HepG2 (cell line): ENCODE measurements around the gene ANKRD52. TPM values are rescaled to one million over a fixed set of nuclear protein-coding genes. Genes with fewer than 3 reads are reported as not detected.

Source experiments
- HOXA3 ChIP-seq: sonication (generic); formaldehyde crosslinking; IDR thresholded peaks from 2 replicates; pipeline ENCODE4 v1.5.0; 2020; ENCODE audit warnings: missing genetic modification reagents
- KLF12 ChIP-seq: sonication (generic); formaldehyde crosslinking; IDR thresholded peaks from 2 replicates; pipeline ENCODE4 v1.4.0; 2020; ENCODE audit warnings: missing genetic modification reagents, borderline replicate concordance
- MED13 ChIP-seq: sonication (generic); formaldehyde crosslinking; IDR thresholded peaks from 2 replicates; pipeline ENCODE4 v1.5.0; 2020; ENCODE audit warnings: missing genetic modification reagents
- NCOR1 ChIP-seq: fragments of 200-600 bp; sonication (generic); IDR thresholded peaks from 2 replicates; pipeline ENCODE4 v1.7.0; 2017; ENCODE audit warnings: antibody characterized with exemption, low read length, borderline replicate concordance
- NONO ChIP-seq, 2 experiments: fragments of 450-650 bp in 1 of 2; sonication (generic) in 1 of 2; formaldehyde crosslinking in 1 of 2; IDR thresholded peaks in 1 of 2; conservative IDR thresholded peaks in 1 of 2; 2 replicates each; pipeline versions ENCODE4 v1.6.1 to v1.8.0; 2017 to 2022; ENCODE audit warnings: mild to moderate bottlenecking in 1 of 2, missing genetic modification reagents in 1 of 2, moderate library complexity in 1 of 2
- PITX1 ChIP-seq: sonication (generic); formaldehyde crosslinking; IDR thresholded peaks from 2 replicates; pipeline ENCODE4 v1.5.1; 2020; ENCODE audit warnings: mild to moderate bottlenecking, missing genetic modification reagents
- PPARG ChIP-seq: conservative IDR thresholded peaks from 2 replicates; pipeline ENCODE4 v1.6.1; 2016; ENCODE audit warnings: missing biosample characterization, missing genetic modification reagents
- SIX1 ChIP-seq: sonication (generic); formaldehyde crosslinking; IDR thresholded peaks from 2 replicates; pipeline ENCODE4 v1.4.0; 2020; ENCODE audit warnings: missing genetic modification reagents, borderline replicate concordance
- SOX6 ChIP-seq, 2 experiments: fragments of 450-650 bp in 1 of 2; sonication (generic) in 1 of 2; formaldehyde crosslinking in 1 of 2; IDR thresholded peaks; 2 replicates each; pipeline versions ENCODE4 v1.4.0 to v1.6.1; 2017 to 2020; ENCODE audit warnings: antibody characterized with exemption in 1 of 2, mild to moderate bottlenecking in 1 of 2, missing genetic modification reagents in 1 of 2
- XBP1 ChIP-seq: sonication (generic); formaldehyde crosslinking; IDR thresholded peaks from 2 replicates; pipeline ENCODE4 v1.5.0; 2020; ENCODE audit warnings: missing genetic modification reagents
- ZBTB20 ChIP-seq: sonication (generic); formaldehyde crosslinking; IDR thresholded peaks from 2 replicates; pipeline ENCODE4 v1.8.1; 2023; ENCODE audit warnings: missing genetic modification reagents, low read depth, mild to moderate bottlenecking, borderline replicate concordance
- ZNF101 ChIP-seq: sonication (generic); formaldehyde crosslinking; IDR thresholded peaks from 2 replicates; pipeline ENCODE4 v1.4.0; 2020; ENCODE audit warnings: mild to moderate bottlenecking, low read depth, missing genetic modification reagents, borderline replicate concordance
- ZNF160 ChIP-seq: sonication (generic); formaldehyde crosslinking; IDR thresholded peaks from 2 replicates; pipeline ENCODE4 v1.8.0; 2022; ENCODE audit warnings: mild to moderate bottlenecking, inconsistent platforms, missing genetic modification reagents
- ZNF792 ChIP-seq: IDR thresholded peaks from 2 replicates; pipeline ENCODE4 v1.6.1; 2016
- polyA plus RNA-seq, 8 experiments: library from polyadenylated mRNA; depleted of rRNA in 3 of 8; stranded (reverse) in 7 of 8; unstranded in 1 of 8; fragments of >200 nt; fragmentation: Illumina TruSeq in 4 of 8; extraction: Trizol in 4 of 8; gene quantifications; 2 replicates each; pipeline versions ENCODE4 v1.2.1 to v1.2.3, GENCODE V29; 2011 to 2016; ENCODE audit warnings: low read depth in 4 of 8, missing spikeins in 1 of 8, mixed read lengths in 1 of 8; ENCODE audit not compliant: insufficient read depth in 1 of 8
- total RNA-seq, 5 experiments: library from RNA; depleted of rRNA; stranded (reverse); fragments of >200 nt; fragmentation: Illumina TruSeq; extraction: Trizol; gene quantifications; 2 replicates each; pipeline ENCODE4 v1.2.3, GENCODE V29; 2016; ENCODE audit warnings: low read depth in 1 of 5
- TF ChIP-seq, protein P1 (sequence below): sonication (generic); IDR thresholded peaks from 2 replicates; pipeline ENCODE4 v1.6.1; 2016; ENCODE audit warnings: low read depth, borderline replicate concordance
- TF ChIP-seq, protein P2 (sequence below), 2 experiments: fragments of 450-650 bp in 1 of 2; sonication (generic) in 1 of 2; formaldehyde crosslinking in 1 of 2; IDR thresholded peaks; 2 replicates each; pipeline versions ENCODE4 v1.6.1 to v1.8.0; 2016 to 2022; ENCODE audit warnings: antibody characterized with exemption in 1 of 2, mild to moderate bottlenecking in 1 of 2, missing genetic modification reagents in 1 of 2
- TF ChIP-seq, protein P3 (sequence below): sonication (generic); formaldehyde crosslinking; IDR thresholded peaks from 2 replicates; pipeline ENCODE4 v1.4.0; 2020; ENCODE audit warnings: missing genetic modification reagents

ANKRD52 gene
- total and polyA plus RNA-seq, 2 of the 13 experiments (the other 11 are each of a cell fraction or from before 2014, with no cell fraction given): 7.8 to 9.2 TPM

DNA sequence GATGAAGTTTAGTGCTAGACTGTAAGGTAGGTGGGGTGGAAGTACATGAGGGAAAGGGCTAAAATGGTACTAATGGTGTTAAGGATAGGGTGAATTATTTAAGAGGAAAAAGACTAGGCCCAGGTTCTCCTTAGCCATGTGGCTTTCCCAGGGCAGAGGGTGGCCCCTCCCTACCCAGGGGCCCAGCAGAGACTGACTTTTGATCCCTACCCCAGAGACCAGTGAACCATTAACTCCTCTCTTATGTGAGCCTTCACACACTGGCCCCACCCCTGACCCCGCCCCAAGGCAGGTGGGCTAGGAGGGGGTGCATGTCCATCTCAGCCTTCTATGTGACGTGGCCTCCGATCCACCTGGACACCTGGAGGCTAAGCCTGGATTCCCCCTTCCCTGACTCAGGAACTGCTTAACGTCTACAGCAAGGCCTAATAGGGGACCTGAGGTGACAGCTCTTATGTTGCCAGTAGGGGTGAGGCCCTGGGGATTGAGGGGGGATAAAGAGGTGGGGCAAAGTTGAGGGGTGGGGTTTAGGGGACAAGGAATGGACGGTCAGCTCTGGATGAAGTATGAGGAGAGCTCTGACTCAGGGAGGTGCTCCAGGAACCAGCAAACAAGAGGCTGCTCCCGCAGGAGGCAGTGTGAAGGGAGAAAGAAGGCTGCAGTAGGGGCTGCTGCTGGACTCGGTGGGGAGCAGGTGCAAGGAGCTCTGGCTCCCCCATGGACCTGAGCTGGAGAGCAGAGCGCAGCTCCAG is 27.6 kb downstream of the ANKRD52 start (continued):
- TF ChIP-seq NONO (IDR thresholded peaks at IDR 0.05): no peak
- TF ChIP-seq NONO (CRISPR knock-in tag; conservative IDR thresholded peaks at IDR 0.05): 0 out of 2 replicates have a peak, but pooled peaks have one; percentile 32
- 0 out of 2 replicates have a peak, but pooled peaks have one; percentile 45 for TF ChIP-seq PITX1 (CRISPR knock-in tag)
- peak; percentile 88 for TF ChIP-seq PPARG (CRISPR knock-in tag)
- TF ChIP-seq, protein P1, sequence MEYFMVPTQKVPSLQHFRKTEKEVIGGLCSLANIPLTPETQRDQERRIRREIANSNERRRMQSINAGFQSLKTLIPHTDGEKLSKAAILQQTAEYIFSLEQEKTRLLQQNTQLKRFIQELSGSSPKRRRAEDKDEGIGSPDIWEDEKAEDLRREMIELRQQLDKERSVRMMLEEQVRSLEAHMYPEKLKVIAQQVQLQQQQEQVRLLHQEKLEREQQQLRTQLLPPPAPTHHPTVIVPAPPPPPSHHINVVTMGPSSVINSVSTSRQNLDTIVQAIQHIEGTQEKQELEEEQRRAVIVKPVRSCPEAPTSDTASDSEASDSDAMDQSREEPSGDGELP: peak; percentile 64; the same call in 1 of the 2 replicates
- TF ChIP-seq HOXA3: peak; percentile 71; the same call in 1 of the 2 replicates
- TF ChIP-seq ZNF101 (CRISPR knock-in tag): peak; percentile 54; the same call in 1 of the 2 replicates
- no peak for TF ChIP-seq ZBTB20
- no peak for TF ChIP-seq MED13 (CRISPR knock-in tag)
- TF ChIP-seq, protein P2, sequence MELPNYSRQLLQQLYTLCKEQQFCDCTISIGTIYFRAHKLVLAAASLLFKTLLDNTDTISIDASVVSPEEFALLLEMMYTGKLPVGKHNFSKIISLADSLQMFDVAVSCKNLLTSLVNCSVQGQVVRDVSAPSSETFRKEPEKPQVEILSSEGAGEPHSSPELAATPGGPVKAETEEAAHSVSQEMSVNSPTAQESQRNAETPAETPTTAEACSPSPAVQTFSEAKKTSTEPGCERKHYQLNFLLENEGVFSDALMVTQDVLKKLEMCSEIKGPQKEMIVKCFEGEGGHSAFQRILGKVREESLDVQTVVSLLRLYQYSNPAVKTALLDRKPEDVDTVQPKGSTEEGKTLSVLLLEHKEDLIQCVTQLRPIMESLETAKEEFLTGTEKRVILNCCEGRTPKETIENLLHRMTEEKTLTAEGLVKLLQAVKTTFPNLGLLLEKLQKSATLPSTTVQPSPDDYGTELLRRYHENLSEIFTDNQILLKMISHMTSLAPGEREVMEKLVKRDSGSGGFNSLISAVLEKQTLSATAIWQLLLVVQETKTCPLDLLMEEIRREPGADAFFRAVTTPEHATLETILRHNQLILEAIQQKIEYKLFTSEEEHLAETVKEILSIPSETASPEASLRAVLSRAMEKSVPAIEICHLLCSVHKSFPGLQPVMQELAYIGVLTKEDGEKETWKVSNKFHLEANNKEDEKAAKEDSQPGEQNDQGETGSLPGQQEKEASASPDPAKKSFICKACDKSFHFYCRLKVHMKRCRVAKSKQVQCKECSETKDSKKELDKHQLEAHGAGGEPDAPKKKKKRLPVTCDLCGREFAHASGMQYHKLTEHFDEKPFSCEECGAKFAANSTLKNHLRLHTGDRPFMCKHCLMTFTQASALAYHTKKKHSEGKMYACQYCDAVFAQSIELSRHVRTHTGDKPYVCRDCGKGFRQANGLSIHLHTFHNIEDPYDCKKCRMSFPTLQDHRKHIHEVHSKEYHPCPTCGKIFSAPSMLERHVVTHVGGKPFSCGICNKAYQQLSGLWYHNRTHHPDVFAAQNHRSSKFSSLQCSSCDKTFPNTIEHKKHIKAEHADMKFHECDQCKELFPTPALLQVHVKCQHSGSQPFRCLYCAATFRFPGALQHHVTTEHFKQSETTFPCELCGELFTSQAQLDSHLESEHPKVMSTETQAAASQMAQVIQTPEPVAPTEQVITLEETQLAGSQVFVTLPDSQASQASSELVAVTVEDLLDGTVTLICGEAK (IDR thresholded peaks at IDR 0.05): no peak
- TF ChIP-seq, protein P2 (CRISPR knock-in tag; IDR thresholded peaks at IDR 0.05): no peak; the same call in 1 of the 2 replicates
- no peak for TF ChIP-seq SOX6 (IDR thresholded peaks at IDR 0.05)
- 0 out of 2 replicates have a peak, but pooled peaks have one; percentile 10 for TF ChIP-seq SOX6 (CRISPR knock-in tag; IDR thresholded peaks at IDR 0.05)
- peak; percentile 66 for TF ChIP-seq NCOR1
- TF ChIP-seq SIX1 (CRISPR knock-in tag): no peak
- TF ChIP-seq XBP1: no peak
- TF ChIP-seq, protein P3, sequence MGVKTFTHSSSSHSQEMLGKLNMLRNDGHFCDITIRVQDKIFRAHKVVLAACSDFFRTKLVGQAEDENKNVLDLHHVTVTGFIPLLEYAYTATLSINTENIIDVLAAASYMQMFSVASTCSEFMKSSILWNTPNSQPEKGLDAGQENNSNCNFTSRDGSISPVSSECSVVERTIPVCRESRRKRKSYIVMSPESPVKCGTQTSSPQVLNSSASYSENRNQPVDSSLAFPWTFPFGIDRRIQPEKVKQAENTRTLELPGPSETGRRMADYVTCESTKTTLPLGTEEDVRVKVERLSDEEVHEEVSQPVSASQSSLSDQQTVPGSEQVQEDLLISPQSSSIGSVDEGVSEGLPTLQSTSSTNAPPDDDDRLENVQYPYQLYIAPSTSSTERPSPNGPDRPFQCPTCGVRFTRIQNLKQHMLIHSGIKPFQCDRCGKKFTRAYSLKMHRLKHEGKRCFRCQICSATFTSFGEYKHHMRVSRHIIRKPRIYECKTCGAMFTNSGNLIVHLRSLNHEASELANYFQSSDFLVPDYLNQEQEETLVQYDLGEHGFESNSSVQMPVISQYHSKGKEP (CRISPR knock-in tag): no peak
- no peak; the same call in 1 of the 2 replicates for TF ChIP-seq KLF12
- peak; percentile 87 for TF ChIP-seq ZNF792 (CRISPR knock-in tag)
- TF ChIP-seq ZNF160 (CRISPR knock-in tag): 0 out of 2 replicates have a peak, but pooled peaks have one; percentile 12
